H1 (cell line): ENCODE results near the gene RAB40C. TPM values are rescaled to one million over a fixed set of nuclear protein-coding genes. Genes with fewer than 3 reads are reported as not detected.

ENCODE experiments used
- CHD7 ChIP-seq: fragments of 300-600 bp; sonication (generic); IDR thresholded peaks from 2 replicates; pipeline ENCODE4 v1.7.1; 2012; ENCODE audit warnings: low read length, moderate library complexity, mild to moderate bottlenecking, inconsistent platforms; ENCODE audit not compliant: insufficient replicate concordance
- MAX ChIP-seq: IDR thresholded peaks from 2 replicates; pipeline ENCODE4 v1.6.1; 2012; ENCODE audit warnings: inconsistent platforms
- SIX5 ChIP-seq: IDR thresholded peaks from 2 replicates; pipeline ENCODE4 v1.6.1; 2011; ENCODE audit warnings: mild to moderate bottlenecking, low read depth, low read length
- polyA plus RNA-seq, 7 experiments: library from polyadenylated mRNA; depleted of rRNA in 3 of 7; stranded (reverse) in 5 of 7; unstranded in 2 of 7; fragments of >200 nt in 5 of 7; fragments of 200-250 nt in 2 of 7; gene quantifications; 1 replicate in 5 of 7; 2 replicates in 1 of 7; 4 replicates in 1 of 7; pipeline versions ENCODE4 v1.2.1 to v1.2.3, GENCODE V29; 2011 to 2013; ENCODE audit warnings: missing spikeins in 2 of 7, mixed read lengths in 2 of 7
- total RNA-seq: library from RNA; stranded (reverse); fragmentation: NEBNext Ultra II Directional; extraction: Animal tissue kit (Norgen Biotek cat#: 25700); gene quantifications from 2 replicates; pipeline ENCODE4 v1.2.1, GENCODE V29; 2021

RAB40C gene
- total and polyA plus RNA-seq, 2 of the 8 experiments (the other 6 are each of a cell fraction or from before 2014, with no cell fraction given) = 13.9 to 15.6 TPM

- TF ChIP-seq CHD7 = no peak
- TF ChIP-seq MAX = no peak
- no peak for TF ChIP-seq SIX5
These were observed 80.9 kb downstream of the RAB40C start (continued) for GRCh38 chr16:670485-671352.
